Measurements from ENCODE around the gene TPM2.

Gene TPM2

GRCh38 chr9:35717132-35717870 is 27.6 kb upstream of the TPM2 start:
- DNase-seq: no peak

DNA sequence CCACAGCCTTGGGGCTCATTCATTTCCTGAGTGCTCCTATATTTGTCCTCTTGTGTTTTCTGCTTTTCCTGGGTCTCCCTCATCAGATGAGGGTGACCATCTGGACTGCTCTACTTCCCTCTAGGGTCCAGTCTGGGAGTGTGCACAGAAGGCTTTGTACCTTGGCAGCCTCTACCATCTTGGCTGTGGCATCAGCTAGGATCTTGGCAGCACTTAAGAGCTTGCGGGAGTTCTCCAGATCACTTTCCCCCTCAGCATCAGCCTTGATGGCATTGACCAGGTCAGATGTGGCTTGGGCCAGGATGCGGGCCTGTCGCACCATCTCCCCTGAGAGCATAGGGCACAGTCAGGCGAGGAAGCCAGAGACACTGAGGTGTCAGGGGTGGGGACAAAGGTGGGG is 26.5 kb upstream of the TPM2 start:
- no peak for DNase-seq

GRCh38 chr9:35714579-35715252 is 25.0 kb upstream of the TPM2 start:
- DNase-seq: no peak

- no peak for DNase-seq
Observed at GRCh38 chr9:35714123-35714522, 24.4 kb upstream of the TPM2 start.

DNA sequence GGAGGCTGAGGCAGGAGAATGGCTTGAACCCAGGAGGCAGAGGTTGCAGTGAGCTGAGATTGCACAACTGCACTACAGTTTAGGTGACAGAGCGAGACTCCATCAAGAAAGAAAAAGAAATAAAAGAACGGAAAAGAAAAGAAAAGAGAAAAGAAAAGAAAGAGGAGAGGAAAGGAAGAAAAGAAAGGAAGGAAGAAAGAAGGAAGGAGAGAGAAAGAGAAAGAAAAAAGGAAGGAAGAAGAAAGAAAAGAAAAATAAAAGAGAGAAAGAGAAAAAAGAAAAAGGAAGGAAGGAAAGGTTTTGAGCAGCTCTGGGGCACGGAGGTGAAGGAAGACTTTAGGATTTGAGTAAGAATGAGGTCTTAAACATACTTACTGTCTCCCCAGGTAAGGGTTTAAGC is 23.9 kb upstream of the TPM2 start:
- no peak for DNase-seq

- DNase-seq: no peak
Observed at GRCh38 chr9:35712762-35713400, 23.2 kb upstream of the TPM2 start.

GRCh38 chr9:35711501-35712428 is 22.0 kb upstream of the TPM2 start:
- no peak for DNase-seq

DNA sequence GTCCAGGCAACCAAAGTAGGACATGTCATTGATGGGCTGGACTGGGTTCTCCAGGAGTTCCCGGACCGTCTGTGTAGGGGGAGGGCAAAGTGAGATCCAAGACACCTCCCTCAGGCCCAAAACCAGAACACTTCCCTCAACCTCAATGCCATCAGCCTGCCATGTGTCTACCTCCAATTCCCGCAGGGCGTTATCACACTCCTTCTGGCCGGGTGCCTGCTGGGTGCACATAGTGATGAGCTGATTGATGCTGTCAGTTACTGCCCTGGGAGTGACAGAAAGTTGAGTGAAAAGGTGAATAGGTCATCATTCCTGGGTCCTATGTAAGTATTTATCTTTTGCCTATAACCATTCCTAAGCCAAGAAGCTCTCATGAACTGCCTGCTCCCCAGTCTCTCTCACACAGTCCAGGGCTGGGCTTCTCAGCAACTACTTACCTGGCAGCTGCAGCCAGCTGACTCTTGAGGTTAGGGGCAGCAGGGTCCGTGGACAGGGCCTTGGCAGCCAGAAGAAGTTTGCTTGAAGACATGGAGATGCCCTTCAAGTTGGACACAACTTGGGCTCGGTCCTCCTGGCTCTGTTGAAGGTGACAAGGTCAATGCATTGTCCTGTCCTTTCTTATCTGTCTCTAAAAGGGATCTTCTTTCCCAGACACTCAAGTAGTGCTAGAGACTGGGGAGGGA is 21.2 kb upstream of the TPM2 start:
- DNase-seq: no peak

GRCh38 chr9:35708146-35708545 is 18.4 kb upstream of the TPM2 start:
- DNase-seq: no peak

DNA sequence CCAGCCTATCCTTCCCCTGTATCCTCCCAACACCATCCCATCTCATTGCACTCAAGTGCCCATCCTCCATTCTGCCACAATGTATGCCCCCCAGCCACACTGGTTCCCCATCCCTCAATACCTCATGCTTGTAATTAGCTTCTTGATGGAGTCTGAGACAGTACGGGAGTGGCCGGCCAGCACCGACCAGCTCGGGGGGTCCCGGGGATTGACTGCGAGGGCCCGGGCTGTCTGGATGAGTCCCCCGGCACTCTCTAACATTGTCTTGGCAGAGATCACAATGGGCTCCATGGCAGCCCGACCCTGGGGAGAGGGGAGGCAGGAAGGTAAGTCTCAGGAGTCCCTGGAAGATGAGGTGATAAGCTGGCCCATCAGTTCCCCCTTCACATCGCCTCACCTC is 17.2 kb upstream of the TPM2 start:
- no peak for DNase-seq

DNA sequence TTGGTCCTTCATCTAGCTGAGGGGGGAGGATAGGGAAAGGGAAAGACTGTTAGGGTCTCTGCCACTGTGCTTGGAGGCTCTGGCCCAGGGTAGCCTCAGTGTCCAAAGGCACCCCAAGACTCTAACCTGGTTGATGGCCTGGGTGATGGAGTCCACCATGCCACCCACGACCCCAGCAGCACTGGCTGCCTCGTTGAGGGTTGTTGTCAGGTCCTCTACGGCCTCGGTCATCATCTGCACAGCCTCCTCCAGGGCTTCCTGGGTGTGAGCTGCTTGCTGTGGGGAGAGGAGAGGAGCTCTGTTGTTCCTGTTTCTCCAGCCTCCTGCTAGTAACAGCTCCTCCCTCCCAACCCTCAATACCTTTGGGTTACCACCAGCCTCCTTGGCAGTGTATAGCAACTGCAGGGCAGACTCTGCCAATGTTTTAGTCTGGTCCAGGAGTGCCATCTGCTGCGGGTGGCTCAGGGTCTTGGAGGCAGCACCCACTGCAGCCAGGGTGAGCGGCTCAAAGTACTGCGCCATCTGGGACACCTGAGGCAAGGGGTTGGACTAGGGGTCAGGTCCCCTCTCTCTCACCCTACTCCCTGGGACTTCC is 16.2 kb upstream of the TPM2 start:
- DNase-seq: no peak

GRCh38 chr9:35705372-35705771 is 15.6 kb upstream of the TPM2 start:
- no peak for DNase-seq

GRCh38 chr9:35703906-35704672 is 14.4 kb upstream of the TPM2 start:
- DNase-seq: no peak

DNA sequence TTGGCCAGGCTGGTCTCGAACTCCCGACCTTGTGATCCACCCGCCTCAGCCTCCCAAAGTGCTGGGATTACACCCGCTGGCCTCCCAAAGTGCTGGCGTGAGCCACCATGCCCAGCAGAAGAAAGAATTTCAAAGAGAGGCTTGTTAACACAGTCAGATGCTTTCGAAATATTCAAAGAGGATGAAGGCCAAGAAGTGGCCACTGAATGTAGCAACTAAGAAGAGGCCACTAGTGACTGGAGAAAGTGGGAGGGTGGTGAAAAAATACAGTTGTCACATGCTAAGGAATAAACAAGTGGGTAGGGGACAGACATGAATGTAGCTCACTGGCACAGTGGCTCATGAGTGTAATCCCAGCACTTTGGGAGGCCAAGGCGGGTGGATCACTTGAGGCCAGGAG is 13.0 kb upstream of the TPM2 start:
- DNase-seq: no peak

DNA sequence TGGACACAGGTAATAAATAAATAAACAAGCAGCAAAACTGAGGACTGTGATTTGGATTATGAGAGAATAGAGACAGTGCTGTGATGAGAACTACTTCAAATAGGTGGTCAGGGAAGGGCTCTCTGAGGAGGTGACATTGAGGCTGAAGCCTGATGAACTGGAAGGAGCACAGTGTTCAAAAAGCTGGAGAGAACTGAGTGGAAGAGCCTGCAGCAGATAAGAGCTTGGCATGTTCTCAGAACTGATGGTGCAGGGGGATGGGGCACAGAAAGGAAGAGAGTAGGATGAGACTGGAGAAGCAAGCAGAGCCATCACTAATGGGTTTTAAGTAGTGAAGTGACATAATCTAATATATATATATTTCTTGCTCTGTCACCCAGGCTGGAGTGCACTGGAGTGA is 11.2 kb upstream of the TPM2 start:
- no peak for DNase-seq

- DNase-seq: no peak
Observed at GRCh38 chr9:35700031-35700430, 10.3 kb upstream of the TPM2 start.

DNA sequence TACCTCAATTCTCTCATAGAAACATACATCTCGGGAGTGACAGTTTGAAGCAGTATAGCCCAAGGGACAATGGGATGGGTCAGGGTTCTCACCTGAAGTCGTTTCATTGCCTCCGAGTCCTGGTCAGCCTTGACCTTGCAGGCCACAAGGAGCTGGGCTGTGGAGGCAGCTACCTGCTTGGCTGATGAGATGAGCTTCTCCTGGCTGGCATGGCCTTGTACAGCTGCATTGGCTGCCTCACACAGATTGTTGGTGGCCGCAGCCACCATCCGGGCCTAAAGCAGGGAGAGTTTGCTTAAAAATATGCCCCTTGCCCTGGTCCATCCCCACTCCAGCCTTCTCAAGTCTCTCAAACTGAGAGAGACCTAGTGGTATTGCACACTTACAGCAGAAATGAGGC is 8.5 kb upstream of the TPM2 start:
- DNase-seq: no peak

DNA sequence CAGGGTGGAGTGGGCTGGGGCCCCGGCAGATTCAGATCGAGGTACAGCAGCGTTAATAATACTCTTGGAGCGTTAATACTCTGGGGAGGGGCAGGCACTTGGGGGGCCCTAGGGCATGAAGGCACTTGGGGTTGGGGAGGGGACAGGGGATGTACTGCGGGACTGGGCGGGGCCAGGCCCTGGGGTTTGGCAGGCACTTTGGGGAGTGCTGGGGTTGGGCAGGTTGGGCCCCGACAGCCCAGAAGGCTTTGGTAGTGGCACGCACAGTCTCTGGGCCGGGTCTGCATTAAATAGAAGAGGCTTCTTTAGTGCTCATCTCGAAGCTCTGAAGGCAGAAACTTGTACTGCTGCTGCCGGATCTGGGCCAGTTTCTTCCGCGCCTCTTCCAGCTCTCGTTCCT is 7.8 kb upstream of the TPM2 start:
- no peak for DNase-seq

- DNase-seq: no peak
Observed at GRCh38 chr9:35696520-35697215, 6.9 kb upstream of the TPM2 start.

- no peak for DNase-seq
Observed at GRCh38 chr9:35695943-35696401, 6.2 kb upstream of the TPM2 start.

All from SHP77 treated with DMSO at 0.1 percent for 48 hours (cell line).